Measurements from ENCODE around the gene BCL2. TPM values are rescaled to one million over a fixed set of nuclear protein-coding genes. Genes with fewer than 3 reads are reported as not detected.

Gene BCL2
- total RNA-seq, 1 donor from 2014 or later: 47.3 TPM

DNA sequence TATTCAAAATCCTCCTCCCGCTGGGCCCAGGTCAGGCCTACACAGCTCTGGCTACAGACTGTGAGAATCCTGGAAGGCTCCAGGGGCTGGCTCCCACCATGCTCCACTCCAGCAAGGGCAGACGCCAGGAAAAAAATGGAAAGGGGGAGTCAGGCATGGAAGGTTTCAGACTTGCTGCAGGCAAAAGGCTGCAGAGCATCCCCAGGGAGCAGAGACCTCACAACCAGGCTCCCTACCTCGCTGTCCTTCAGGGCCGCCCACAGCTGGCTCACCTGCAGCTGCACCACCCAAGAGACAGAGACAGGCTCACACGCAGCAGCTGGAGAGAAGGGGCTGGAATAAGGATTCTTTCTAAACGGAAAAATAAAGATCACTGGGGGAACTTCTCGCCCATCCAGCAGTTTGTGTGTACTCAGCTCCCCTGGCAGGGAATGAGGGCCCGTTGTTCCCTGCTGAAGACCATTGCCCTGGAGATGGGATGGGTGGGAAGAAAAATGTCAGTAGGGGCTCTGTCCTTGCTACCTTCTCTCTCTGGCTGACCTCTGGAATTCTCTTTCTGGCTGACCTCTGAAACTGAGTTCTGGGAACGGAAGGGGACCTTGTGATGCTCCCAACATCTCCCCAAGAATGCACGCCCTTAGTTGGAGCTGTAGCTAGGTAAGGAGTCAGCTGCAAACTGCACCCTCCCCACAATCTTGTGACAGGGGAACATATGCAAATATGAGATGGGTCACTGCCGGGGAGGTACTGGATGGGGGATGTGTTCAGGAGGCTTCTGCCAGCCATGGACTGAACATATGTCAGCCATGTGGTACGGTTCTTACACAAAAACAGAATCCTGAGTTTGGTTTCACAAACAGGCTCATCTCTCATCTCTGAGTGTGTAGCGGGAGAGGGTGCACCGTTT is 34.5 kb downstream of the BCL2 start:
- DNase-seq: peak; percentile 63

DNA sequence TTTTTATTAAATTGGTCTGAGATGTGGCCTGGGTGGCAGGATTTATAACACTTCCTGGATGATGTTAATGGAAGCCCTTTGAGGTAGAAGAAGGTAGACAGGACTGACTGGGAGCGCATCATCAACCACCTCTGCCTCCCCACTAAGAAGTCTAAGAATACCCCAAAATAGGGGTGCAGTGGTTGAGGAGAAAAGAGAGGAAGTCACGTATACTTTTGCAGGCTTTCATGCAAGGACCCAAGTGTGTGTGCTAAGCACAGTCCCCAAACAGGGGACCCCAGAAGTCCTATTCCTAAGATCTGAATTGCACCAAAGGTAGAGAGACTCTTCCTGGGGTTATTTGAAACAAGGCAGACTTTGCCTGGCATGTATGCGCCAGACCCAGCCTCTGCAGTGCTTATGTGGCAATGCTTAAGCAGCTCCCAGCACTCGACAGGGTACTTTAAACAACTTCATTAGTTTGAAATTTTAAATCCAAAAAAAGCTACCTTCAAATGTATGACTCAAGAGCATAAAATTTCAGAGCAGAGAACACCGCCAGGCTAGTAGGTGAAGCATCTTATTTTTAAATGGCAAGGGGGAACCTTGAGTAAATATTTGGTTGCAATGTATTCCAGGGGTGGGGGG is 35.3 kb downstream of the BCL2 start:
- no peak for DNase-seq

DNA sequence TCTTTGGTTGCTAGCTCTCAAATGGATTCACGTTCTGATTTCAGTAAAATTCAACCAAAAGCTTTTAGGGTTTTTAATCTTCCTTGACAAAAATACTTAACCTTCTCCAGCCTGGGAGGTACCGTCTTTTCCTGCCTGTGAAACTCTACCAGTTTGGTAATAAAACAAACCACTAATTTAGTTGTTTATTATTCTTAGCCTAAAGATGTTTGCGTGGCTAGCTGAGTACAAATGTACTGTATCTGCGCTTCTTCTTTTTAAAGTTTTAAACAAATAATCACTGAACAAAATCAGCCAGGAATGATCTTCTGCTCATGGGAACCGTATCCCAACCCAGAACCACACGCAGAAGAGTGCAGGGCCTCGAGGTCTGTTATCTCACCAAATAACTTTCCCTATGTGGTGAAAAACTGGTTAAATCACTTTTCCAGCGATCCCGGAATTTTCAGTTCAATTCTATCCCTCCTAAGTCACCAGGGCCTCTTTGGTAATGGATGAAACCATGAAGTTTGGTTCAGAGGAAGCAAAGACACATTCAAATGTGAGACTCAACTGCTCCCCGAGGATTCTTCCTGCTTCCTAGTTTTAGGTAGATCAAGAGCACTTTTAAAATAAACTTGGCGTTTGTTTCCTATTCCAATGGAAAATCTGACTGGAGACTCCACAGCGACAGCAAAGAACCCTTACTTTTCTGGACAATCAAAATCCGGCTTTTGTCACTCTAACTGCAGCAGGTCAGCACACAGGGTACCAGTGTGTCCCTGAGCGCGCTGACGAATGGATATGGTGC is 36.1 kb downstream of the BCL2 start:
- DNase-seq: peak; percentile 37

DNA sequence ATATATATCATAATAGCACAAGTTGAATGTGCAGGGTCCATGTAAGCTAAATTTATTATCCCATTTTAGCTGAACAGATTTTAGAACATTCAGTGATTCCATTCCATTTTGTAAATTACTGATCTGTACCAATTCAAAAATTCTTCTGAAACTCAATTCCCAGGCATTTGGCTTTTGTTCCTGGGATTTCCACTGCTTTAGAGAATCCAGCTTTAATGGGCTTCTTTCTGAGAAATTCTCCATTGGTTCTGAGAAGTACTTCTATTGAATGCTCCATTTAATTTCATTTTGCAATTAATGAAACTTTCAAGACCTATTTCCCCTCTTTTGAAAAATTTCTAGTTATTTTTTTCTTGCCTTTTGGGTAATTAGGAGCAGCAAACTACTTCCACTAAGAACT is 36.8 kb downstream of the BCL2 start:
- no peak for DNase-seq

DNA sequence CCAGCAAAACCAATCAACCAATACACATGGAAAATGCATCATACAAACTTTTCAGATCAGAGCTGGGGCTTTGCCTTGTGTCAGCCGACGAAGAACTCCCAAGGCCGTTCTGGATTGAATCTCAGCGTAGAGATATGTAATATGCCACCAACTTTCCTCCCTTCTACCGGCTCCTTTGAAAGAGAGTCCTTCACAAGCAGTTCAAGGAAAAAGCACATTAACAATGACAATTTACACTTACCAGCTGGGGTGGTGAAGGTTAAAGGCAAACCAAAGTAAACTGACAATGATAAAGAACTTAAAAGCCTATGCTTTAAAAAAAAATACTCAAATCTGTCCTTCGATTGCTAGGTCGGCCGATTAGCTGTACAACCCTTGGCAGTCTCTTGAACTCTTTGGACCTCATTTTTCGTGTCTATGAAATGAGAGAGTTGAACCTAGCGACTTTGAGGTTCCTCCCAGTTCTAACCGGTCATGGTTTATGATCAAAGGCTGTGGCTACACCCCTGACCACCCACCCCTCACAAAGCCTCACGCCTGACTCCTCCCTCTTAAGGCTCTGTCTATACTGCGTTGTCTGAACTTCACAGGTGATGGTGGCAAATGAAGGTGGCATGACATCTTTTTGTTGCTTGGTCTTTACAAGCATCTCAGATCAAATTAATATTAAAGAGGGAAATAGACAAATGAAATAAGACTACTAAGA is 46.2 kb downstream of the BCL2 start:
- DNase-seq: no peak

DNA sequence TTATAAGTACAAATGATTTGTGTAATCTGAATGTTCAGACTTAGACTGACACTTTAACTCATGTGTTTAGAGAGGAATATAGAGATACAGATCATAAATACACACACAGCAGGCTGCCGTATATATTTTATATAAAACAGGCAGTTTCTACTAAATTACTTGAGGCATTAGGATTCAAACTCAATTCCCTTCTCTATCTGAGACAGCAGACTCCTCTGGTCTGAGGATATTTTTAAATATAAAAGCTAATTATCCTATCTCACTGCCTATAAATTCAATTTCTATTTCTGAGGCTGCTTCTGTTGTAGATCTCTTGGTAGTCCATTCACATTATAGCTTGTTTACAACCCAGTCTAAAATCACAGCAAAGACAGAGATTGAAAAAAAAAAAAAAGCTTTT is 46.9 kb downstream of the BCL2 start:
- no peak for DNase-seq

DNA sequence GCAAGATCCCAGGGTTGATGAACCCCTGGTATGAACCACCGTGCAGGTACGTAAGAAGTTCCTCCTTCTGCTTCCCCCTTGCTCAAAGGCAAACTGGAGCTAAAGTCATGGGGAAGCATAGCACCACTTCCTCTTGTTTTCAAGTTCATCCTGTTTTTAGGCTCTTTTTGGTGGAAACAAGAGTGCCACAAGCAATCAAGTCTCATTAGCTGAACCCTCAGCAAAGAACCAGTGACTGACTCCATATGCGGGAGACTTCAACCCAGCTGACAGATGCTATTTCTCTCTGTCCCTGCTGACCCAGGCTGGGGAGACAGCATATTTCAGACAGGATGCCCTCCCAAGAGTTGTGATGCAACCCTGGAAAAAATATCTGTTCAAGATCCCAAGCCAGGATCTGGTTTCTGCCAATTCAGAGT is 47.7 kb downstream of the BCL2 start:
- DNase-seq: no peak

DNA sequence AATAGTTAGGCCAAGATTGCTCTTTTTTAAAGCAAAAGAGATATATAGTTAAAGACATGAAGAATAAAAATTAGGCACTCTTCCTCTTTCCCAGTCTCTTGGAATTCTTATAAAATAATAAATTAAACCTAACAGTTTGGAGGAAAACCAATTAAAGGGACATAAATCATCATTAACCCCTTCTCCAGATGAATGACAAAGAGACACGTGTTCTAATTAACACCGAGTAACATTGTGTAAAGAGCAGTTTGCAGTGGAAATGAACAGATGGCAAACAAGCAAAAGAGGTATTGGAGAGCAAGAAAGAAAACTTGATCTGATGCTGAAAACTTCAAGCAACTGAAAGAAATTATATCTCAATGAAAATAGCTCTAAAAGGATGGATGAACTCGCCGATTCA is 48.4 kb downstream of the BCL2 start:
- no peak for DNase-seq

DNA sequence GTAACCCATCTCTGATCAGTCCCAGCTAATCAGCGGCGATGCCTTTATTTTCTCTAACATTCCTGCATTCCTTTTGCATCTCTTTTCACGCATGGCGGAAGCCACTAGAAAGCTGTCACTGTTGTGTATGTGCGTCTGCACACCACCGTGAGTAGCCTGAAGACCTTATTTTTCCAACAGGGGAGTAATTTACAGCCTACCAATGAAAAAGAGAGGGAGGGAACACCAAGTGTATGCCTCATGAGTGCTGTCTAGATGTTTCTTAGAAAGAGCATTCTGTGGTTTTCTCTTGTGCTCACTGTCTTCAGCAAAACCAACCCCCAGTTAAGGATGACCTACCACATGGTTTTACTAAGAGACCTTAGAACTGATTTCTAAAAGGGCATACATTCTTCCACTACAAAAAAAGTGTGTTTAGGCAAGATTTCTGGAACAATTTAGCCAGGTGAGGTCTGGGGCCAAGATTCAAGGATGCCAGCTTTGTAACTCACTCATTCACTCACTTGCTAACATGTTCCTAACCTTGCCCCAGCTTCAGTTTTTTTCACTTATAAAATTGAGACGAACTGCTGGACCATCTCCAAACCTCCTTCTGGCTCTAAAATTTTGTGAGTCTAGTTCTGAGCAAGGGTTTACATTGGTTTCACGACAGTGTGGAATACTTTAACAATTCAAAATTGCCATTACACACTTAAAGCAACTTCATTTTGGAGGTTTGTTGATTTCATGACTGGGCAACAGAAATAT is 51.4 kb downstream of the BCL2 start:
- no peak for DNase-seq

DNA sequence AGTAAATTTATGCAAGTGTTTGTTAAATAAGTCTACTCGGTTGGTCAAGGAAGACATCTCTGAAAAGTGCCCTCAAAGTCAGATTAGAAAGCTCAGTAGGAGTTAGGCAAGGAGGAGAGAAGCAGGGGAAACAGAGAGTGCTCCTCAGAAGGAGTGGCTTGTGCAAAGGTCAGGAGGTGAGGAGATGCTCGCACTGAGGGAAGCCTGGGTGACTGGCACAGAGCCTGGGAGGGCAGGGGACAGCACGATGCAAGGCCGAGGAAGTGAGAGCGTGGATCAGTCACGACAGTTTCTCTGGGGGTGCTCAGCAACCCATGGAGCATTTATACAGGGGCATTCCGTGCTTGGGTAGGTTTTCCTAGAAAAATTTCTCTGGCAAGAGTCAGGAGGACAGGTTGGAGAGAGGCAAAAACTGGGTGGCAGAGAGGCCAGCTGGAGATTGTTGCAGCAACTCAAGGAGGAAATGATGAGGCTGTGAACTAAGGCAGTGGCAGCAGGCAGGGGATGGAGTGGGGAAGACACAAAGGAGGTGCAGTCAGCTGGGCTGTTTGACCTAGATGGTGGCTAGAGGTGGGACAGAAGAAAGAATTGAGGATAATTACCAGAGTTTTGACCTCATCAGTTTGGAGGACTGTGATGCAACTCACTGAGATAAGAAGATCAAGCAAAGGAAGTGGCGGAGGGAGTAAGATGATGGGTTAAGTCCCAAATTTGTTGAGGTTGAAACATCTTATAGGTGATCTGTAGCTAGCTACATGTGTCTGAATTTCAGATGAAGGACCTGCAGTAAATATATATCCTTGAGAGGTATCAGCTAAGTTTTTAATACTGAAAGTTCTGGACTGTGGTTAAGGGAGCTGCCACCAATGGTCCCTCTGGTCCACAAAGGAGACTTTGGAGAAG is 52.4 kb downstream of the BCL2 start:
- DNase-seq: no peak

DNA sequence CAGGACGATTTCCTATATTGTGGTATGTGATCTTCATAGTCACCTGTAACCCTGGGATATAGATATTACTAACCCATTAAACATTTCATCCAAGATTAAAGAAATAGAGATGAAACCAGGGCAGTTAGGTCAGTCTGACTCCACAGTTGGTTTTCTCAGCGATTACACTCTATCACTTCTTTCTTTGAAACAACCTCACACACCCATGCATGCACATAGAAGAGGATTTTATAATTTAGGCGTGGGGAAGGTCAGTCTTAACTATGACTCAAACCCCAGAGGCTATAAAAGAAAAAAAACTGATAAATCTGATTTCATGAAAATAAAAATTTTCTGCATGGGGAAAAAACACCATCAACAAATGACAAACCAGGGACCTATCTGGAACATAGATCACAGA is 54.2 kb downstream of the BCL2 start:
- DNase-seq: no peak

DNA sequence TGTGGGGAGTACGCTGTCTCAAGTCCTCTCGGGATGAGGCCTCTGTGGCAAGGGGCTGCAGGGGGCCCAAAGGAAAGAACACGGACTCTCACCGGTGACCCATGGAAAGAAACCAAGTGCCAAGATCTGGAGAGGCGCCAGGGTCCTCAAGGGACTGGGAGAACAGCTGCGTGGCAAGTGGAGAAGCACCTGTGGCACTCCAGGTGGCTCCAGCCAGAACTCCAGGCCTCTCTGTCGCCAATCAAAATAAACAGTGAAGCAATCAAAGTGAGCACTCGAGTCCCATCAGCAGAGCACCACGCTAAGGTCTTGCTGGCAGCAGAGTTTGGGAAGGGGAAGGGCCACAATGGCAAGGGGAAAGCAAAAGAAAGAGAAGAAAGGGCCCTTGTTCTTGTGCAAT is 54.7 kb downstream of the BCL2 start:
- DNase-seq: no peak

DNA sequence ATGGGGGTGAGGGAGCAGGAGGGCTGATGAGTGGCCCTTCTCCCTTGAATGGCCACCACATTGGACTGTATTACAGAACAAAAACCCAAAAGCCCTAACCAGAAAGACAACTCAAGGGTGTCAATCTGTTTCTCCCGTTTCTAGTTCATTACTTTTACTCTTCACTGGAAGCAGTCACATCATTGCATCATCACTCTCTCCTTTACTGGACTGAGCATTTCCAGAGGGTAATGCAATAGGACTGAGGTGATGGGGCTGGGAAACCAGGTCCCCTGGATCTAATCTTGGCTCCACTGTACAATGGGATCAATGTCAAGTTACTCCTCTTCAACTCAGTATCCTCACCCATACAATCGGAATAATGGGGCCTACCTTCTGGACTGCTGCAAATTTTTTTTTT is 56.1 kb downstream of the BCL2 start:
- DNase-seq: no peak

DNA sequence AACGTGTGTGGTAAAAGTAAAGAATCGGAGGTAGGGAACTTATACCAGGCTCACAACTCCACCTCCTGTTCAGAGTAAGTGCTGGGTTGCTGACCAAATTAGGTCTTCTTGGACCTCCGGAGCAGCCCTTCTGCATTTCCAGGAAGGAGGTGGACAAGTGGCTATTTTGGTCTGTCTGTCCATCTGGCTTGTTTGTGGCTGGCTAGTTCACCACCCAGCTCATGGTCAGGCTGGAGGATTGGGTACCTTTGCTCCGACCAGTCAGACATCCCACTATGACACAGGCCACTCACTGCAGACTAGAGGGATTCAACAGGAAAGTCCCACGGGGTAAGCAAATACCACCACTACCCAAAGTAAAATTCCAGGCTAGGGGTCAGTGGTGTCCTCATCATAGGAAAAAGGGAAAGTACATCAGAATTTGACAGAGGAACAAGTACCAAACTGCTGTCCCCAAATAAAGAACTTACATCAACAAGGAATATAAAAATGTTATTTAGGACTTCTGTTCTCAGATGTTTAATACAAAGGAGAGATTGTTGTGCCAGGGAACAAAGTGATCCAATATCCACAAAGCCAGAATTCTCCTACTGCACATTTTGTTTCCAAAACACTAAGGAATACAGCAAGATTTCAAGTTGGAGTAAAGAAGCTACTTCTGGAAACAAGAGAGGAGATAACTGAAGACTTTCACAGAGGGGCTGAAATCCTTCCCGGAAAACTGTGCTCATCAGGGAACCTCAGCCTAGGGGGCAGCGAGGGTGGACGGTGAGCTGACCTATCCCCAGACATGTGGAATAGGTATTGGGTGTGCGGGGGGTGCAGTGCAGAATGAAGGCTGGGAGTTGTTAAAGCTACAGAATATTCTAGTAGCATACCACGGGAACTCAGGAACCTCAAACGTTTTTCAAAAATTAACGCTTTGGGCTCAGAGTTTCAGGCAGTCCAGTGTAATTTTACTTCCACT is 56.9 kb downstream of the BCL2 start:
- no peak for DNase-seq

DNA sequence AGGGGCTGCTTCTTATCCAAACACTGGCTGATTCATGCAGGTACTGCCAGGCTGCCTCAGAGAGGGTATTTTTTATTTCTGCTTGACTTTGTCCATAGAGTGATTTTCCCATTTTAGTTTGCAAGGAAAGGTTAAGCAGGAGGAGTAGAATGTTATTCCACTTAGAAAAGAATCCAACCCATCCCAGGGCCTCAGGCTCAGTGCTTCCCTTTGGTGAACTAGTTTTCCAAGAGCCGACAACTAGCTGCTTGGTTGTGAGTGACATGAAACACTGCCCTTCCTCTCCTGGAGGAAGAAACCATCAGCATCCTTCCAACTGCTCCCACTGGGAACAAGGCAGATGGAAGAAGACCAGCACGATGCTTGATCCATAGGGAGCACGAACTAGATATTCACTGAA is 58.5 kb downstream of the BCL2 start:
- no peak for DNase-seq

DNA sequence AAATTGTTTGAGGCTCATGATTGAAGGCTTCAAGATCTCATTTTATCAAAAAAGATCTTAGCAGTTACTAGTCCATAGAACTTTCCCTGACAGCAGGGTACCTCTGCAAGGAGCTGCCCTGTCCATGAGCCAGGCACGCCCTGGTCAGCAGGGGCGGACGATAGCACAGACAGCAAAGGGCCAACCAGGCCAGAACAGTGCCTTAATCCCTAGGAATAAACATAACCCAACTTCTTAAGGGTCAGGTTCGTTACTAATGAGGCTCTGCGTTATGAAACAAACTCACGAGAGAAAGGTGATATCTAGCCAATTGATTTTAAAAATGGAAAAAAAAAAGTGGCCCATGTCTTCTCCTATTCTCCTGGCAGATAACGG is 59.2 kb downstream of the BCL2 start:
- no peak for DNase-seq

DNA sequence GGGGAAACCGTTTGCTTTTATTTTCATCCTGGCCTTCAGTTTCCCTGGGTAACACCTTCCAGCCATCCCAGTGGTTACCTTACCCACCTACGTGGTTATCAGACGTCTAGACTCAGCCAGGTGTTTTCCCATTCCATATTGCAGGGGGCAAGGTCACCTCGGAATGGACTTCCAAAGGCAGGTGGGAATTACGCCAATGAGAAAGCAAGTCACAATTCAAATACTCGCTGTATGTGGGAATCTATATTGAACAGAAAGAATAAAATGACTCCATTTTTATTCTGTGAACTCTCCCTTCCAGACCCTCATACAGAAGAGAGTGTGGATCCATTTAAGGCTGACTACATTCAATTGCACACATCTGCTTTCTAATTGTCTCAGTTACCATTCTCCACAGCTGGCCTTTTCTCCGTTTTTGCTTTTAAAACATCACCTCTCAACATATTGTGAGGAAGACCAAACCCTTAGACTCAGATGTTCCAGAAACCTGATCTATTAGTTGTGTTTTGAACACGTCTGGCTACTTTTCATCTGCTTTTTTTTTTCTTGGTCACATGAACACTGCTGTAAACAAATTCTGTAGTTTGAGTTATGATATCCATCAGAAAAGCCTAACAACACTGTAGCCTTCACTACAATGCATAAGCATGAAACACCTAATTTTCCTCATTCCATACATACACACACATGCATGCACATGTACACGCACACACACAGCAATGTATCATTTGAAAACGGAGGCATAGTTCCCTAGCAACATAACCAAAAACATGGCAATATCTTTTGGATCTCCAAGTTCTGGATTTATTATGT is 59.8 kb downstream of the BCL2 start:
- peak; percentile 82 for DNase-seq

DNA sequence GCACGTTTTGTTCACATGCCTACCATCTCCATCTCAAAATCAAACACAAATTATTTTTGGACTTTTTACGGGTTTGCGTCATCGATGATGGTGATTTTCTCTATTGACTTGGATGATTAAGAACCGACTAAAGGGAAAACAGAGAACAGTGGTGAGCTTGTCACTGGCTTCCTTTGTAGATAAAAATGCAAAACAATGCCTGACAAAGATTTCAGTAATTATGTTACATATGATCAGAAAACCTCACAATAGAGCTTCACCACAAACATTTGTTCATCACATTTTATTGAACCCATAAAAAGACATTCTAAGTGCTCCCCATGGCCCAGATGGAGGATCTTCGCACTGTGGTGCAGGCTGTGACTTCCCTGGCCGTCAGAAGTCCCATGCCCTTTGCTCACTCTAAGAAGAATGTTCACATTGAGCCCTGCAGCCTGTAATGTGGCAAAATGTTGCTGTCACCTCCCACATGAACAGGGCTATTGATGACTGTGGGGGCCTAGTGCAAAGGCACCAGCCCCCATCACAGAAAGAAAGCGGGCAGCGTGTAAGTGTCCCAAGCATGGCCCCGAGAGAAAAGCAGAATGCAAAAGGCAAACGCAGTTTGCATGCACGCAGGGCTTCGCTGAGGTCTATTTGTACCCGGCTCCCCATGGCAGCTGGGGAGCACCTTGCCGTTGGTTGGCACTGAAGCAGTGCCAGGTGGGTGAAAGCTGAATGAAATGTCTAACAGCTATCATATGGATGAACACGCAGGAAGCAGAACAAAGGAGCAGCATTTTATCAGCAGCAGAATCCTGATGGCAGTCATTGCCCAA is 60.6 kb downstream of the BCL2 start:
- no peak for DNase-seq
